Measurements from ENCODE around the gene CTAG2.

The CTAG2 gene

GRCh38 chrX:154607370-154607769, 46.0 kb downstream of the CTAG2 start:
- Histone ChIP-seq H3K4me1 (ENCODE audit: control insufficient read depth, insufficient read depth, low read length) (peaks cover 5% of the 10 kb centered on the region), H3K4me3 (ENCODE audit: low read length) (no peak overlapping the region), H3K9ac (ENCODE audit: low read length) (no peak overlapping the region), H3K9me3 (ENCODE audit: control insufficient read depth, low read length) (peaks cover 4% of the 10 kb centered on the region), H3K27me3 (replicated peaks; ENCODE audit: control insufficient read depth, insufficient read depth, low read length) (peaks cover 14% of the 10 kb centered on the region), H3K36me3 (ENCODE audit: control insufficient read depth, insufficient read depth, low read length, severe bottlenecking) (no peaks in the 10 kb centered on the region)
- DNase-seq (ENCODE audit: low read depth) = no peak

- Histone ChIP-seq H3K4me3 (ENCODE audit: low read length) (no peak overlapping the region), H3K9me3 (ENCODE audit: control insufficient read depth, low read length) (peaks cover 4% of the 10 kb centered on the region), H3K27me3 (replicated peaks; ENCODE audit: control insufficient read depth, insufficient read depth, low read length) (peaks cover 14% of the 10 kb centered on the region), H3K4me1 (ENCODE audit: control insufficient read depth, insufficient read depth, low read length) (peaks cover 5% of the 10 kb centered on the region), H3K36me3 (ENCODE audit: control insufficient read depth, insufficient read depth, low read length, severe bottlenecking) (no peaks in the 10 kb centered on the region), H3K9ac (ENCODE audit: low read length) (no peak overlapping the region)
- no peak for DNase-seq (ENCODE audit: low read depth)
Observed at GRCh38 chrX:154605566-154605965, 47.8 kb downstream of the CTAG2 start.

GRCh38 chrX:154603438-154604430, 49.6 kb downstream of the CTAG2 start:
- Histone ChIP-seq H3K9ac (ENCODE audit: low read length) (no peak overlapping the region), H3K9me3 (ENCODE audit: control insufficient read depth, low read length) (peaks cover 4% of the 10 kb centered on the region), H3K27me3 (replicated peaks; ENCODE audit: control insufficient read depth, insufficient read depth, low read length) (peaks cover 14% of the 10 kb centered on the region), H3K4me1 (ENCODE audit: control insufficient read depth, insufficient read depth, low read length) (peaks cover 5% of the 10 kb centered on the region), H3K4me3 (ENCODE audit: low read length) (no peak overlapping the region), H3K36me3 (ENCODE audit: control insufficient read depth, insufficient read depth, low read length, severe bottlenecking) (no peaks in the 10 kb centered on the region)
- DNase-seq (ENCODE audit: low read depth) = peak; percentile 74

- H3K4me1 ChIP-seq (ENCODE audit: control insufficient read depth, insufficient read depth, low read length) = peaks cover 5% of the 10 kb centered on the region
- no peak overlapping the region for H3K4me3 ChIP-seq (ENCODE audit: low read length)
- no peaks in the 10 kb centered on the region for H3K36me3 ChIP-seq (ENCODE audit: control insufficient read depth, insufficient read depth, low read length, severe bottlenecking)
- peaks cover 4% of the 10 kb centered on the region for H3K9me3 ChIP-seq (ENCODE audit: control insufficient read depth, low read length)
- H3K27me3 ChIP-seq (replicated peaks; ENCODE audit: control insufficient read depth, insufficient read depth, low read length) = peaks cover 14% of the 10 kb centered on the region
- no peak overlapping the region for H3K9ac ChIP-seq (ENCODE audit: low read length)
- no peak for DNase-seq (ENCODE audit: low read depth)
Observed at GRCh38 chrX:154602766-154603437, 50.5 kb downstream of the CTAG2 start.

GRCh38 chrX:154602226-154602625, 51.2 kb downstream of the CTAG2 start:
- H3K9ac ChIP-seq (ENCODE audit: low read length) = no peak overlapping the region
- H3K36me3 ChIP-seq (ENCODE audit: control insufficient read depth, insufficient read depth, low read length, severe bottlenecking) = no peaks in the 10 kb centered on the region
- H3K27me3 ChIP-seq (replicated peaks; ENCODE audit: control insufficient read depth, insufficient read depth, low read length) = peaks cover 11% of the 10 kb centered on the region
- DNase-seq (ENCODE audit: low read depth) = no peak
- peaks cover 4% of the 10 kb centered on the region for H3K9me3 ChIP-seq (ENCODE audit: control insufficient read depth, low read length)
- H3K4me1 ChIP-seq (ENCODE audit: control insufficient read depth, insufficient read depth, low read length) = peaks cover 5% of the 10 kb centered on the region
- no peak overlapping the region for H3K4me3 ChIP-seq (ENCODE audit: low read length)

Data from adipocyte (in vitro differentiated cells).